Mucosa of descending colon (tissue), 3 donors: Measurements from ENCODE around the gene PIM3. TPM values are rescaled to one million over a fixed set of nuclear protein-coding genes. Genes with fewer than 3 reads are reported as not detected.

Experiments
- ATAC-seq: fragments of 200-7000 bp; cut with Tn5 transposase; one replicate; pipeline ENCODE4 v1.9.1; 2020; ENCODE audit warnings: mild to moderate bottlenecking, moderate library complexity
- DNase-seq, 3 donors: peaks; one replicate each; pipeline ENCODE4 v3.0.0-alpha.2; 2020
- H3K36me3 ChIP-seq: fragments of 200-600 bp; one replicate; pipeline ENCODE4 v1.8.0; 2021; ENCODE audit warnings: low read depth, mild to moderate bottlenecking
- H3K4me1 ChIP-seq: fragments of 200-600 bp; one replicate; pipeline ENCODE4 v1.8.0; 2021; ENCODE audit warnings: low read depth, mild to moderate bottlenecking
- H3K4me3 ChIP-seq: fragments of 200-600 bp; one replicate; pipeline ENCODE4 v1.8.0; 2021; ENCODE audit warnings: mild to moderate bottlenecking
- H3K9me3 ChIP-seq: fragments of 200-600 bp; one replicate; pipeline ENCODE4 v1.8.0; 2021; ENCODE audit warnings: mild to moderate bottlenecking
- CTCF ChIP-seq: fragments of 200-600 bp; IDR thresholded peaks from one replicate; pipeline ENCODE4 v1.8.0; 2022; ENCODE audit warnings: antibody characterized with exemption, mild to moderate bottlenecking
- intact Hi-C, 2 donors: fragments of 100-400 bp; cut with DNase I in 1 of 2; cut with micrococcal nuclease in 1 of 2; formaldehyde crosslinking; loops; one replicate each; pipeline versions ENCODE4 v1.11.0 to v1.11.1; 2022; cut with DNase I, micrococcal nuclease
- total RNA-seq, 3 donors: library from RNA; stranded (reverse); fragmentation: NEBNext Ultra II Directional in 2 of 3; extraction: Animal tissue kit (Norgen Biotek cat#: 25700) in 2 of 3; gene quantifications; one replicate each; pipeline versions ENCODE4 v1.2.1 to v1.2.4, GENCODE V29; 2021 to 2023
- donor health status: DM: no; HTN: no; CAD: no; lungs with moderate emphysema.
- donor health status: DM: no; HTN: no; CAD: no.
- donor health status: DM: no; HTN: yes; CAD: no.

Gene PIM3
- total RNA-seq, 3 donors from 2014 or later, result 56.4 to 106 (median 58.7) TPM

- intact Hi-C loops, result no loop called here
- ATAC-seq, result peak; percentile 30
- DNase-seq, result peak; percentile 85 to 91 (median 88)
- Histone ChIP-seq H3K4me1 (peaks cover 42% of the 10 kb centered on the region), H3K4me3 (peak overlapping the region; percentile 78), H3K9me3 (no peaks in the 10 kb centered on the region), H3K36me3 (peaks cover 5% of the 10 kb centered on the region)
- TF ChIP-seq CTCF, result no peak
Observed at GRCh38 chr22:49962012-49962750, 1.6 kb downstream of the PIM3 start.

GRCh38 chr22:49962751-49963646 lies 2.4 kb downstream of the PIM3 start:
- H3K36me3 ChIP-seq, result peaks cover 5% of the 10 kb centered on the region
- peaks cover 37% of the 10 kb centered on the region for H3K4me1 ChIP-seq
- TF ChIP-seq CTCF, result no peak
- ATAC-seq (no peak), DNase-seq (peak; percentile 54 to 75 (median 59))
- H3K4me3 ChIP-seq, result peak overlapping the region; percentile 78
- intact Hi-C loops, result no loop called here
- H3K9me3 ChIP-seq, result no peaks in the 10 kb centered on the region

GRCh38 chr22:49963647-49964026 lies 3.1 kb downstream of the PIM3 start:
- DNase-seq (peak in 2 of 3 donors; percentile 48 to 64), ATAC-seq (no peak)
- Histone ChIP-seq H3K36me3 (peaks cover 5% of the 10 kb centered on the region), H3K9me3 (no peaks in the 10 kb centered on the region), H3K4me3 (no peak overlapping the region), H3K4me1 (peaks cover 35% of the 10 kb centered on the region)
- intact Hi-C loops, result no loop called here
- TF ChIP-seq CTCF, result no peak

- no peak for ATAC-seq
- Histone ChIP-seq H3K36me3 (peaks cover 5% of the 10 kb centered on the region), H3K9me3 (no peaks in the 10 kb centered on the region), H3K4me3 (no peak overlapping the region), H3K4me1 (peaks cover 33% of the 10 kb centered on the region)
- intact Hi-C loops, result no loop called here
- no peak for TF ChIP-seq CTCF
- peak; percentile 20 to 61 (median 40) for DNase-seq
Observed at GRCh38 chr22:49964136-49965090, 3.8 kb downstream of the PIM3 start.
